Lower leg skin (tissue), 3 donors: ENCODE results near the gene GTF2IRD1.

Source experiments
- POLR2A ChIP-seq, 2 donors: fragments of 450-650 bp; IDR thresholded peaks; one replicate each; pipeline ENCODE4 v1.6.1; 2016 to 2017; ENCODE audit warnings: antibody characterized with exemption in 2 of 2, mild to moderate bottlenecking in 1 of 2, moderate library complexity in 1 of 2
- TF ChIP-seq, protein P1 (sequence below), 3 donors: fragments of 450-650 bp; IDR thresholded peaks; one replicate each; pipeline ENCODE4 v1.5.1; 2016; ENCODE audit warnings: antibody characterized with exemption in 3 of 3, mild to moderate bottlenecking in 3 of 3, moderate library complexity in 2 of 3

DNA sequence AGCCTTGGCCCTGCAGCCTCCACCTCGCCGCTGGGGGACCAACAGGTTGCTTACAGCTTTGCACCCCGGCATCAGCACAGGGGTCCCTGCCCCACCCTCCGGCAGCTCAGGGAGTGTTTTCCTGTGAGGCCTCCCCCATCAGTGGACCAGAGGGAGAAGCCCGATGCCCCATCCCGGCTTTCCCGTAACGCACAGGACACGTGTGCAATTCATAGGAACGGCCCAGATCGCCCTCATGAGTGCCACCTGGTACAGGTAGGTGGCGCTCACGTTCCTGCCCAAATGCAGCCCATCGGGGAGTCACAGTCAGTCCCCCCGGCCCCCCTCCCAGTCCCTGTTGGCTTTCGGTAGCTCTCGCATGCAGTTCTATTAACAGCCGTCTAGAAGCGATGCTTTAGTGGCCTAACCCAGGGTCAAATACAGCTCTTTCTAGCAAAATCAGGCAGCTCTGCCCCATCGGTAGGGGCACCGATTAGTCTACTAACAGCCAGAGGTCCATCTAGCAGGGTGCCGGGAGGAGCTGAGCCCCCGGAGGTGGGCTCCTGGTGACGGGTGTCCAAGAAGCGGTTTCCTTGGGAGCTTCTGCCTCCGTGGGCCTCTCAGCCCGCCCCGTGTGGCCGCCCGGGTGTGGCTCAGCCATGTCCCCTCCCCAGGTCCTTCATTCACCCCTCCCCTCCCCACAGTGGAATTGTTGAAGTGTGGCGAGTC, 48.4 kb upstream of the GTF2IRD1 start:
- TF ChIP-seq, protein P1, sequence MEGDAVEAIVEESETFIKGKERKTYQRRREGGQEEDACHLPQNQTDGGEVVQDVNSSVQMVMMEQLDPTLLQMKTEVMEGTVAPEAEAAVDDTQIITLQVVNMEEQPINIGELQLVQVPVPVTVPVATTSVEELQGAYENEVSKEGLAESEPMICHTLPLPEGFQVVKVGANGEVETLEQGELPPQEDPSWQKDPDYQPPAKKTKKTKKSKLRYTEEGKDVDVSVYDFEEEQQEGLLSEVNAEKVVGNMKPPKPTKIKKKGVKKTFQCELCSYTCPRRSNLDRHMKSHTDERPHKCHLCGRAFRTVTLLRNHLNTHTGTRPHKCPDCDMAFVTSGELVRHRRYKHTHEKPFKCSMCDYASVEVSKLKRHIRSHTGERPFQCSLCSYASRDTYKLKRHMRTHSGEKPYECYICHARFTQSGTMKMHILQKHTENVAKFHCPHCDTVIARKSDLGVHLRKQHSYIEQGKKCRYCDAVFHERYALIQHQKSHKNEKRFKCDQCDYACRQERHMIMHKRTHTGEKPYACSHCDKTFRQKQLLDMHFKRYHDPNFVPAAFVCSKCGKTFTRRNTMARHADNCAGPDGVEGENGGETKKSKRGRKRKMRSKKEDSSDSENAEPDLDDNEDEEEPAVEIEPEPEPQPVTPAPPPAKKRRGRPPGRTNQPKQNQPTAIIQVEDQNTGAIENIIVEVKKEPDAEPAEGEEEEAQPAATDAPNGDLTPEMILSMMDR (IDR thresholded peaks at IDR 0.05), result no peak
- no peak for TF ChIP-seq POLR2A (IDR thresholded peaks at IDR 0.05)
